HG03354 (cell line): ENCODE measurements around the gene EEFSEC.

Experiments
- ATAC-seq: cut with Tn5 transposase; IDR thresholded peaks from one replicate; pipeline ENCODE4 v1.9.1; 2021; ENCODE audit warnings: mild to moderate bottlenecking; ENCODE audit not compliant: unreplicated experiment, poor library complexity, severe bottlenecking

EEFSEC gene

DNA sequence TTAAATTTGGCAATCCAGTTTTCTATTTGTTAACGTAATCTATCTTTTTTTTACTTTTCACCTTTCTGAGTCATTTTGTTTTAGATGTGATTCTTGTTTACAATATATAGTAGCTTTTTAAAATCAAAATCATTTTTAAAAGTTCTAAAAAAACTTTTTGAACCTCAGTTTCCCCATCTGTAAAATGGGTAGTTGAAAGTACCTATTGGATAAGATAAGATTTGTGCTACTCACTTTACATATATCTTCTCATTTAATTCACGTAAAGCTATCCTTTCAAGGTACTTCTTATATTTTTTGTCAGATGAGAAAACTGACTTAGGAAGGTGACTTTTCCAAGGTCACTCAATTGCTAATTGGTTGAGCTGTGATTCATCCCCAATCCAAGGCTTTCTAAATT, 153.2 kb downstream of the EEFSEC start:
- ATAC-seq, result no peak

- ATAC-seq, result no peak
These were observed 153.8 kb downstream of the EEFSEC start for GRCh38 chr3:128307029-128307633.

GRCh38 chr3:128307781-128308469, 154.6 kb downstream of the EEFSEC start:
- no peak for ATAC-seq

DNA sequence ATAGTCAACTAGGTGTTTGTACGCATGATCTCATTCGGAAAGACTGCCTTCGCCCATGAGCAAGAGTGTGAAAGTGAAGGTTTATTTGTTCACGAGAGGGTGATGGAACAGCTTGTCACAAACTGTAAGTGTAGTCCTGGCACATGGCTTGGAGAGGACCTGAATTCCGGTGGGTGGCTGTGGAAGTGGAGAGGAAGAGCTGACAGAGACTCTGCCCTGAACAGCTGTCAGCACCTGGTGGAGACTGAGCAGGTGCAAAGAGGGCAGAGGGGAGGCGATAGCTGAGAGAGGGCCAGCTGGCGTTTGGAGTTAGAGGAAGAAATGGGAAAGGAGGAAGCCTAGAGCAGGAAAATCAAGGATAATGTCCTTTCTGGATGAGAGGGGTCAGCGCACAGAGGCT, 155.7 kb downstream of the EEFSEC start:
- no peak for ATAC-seq

DNA sequence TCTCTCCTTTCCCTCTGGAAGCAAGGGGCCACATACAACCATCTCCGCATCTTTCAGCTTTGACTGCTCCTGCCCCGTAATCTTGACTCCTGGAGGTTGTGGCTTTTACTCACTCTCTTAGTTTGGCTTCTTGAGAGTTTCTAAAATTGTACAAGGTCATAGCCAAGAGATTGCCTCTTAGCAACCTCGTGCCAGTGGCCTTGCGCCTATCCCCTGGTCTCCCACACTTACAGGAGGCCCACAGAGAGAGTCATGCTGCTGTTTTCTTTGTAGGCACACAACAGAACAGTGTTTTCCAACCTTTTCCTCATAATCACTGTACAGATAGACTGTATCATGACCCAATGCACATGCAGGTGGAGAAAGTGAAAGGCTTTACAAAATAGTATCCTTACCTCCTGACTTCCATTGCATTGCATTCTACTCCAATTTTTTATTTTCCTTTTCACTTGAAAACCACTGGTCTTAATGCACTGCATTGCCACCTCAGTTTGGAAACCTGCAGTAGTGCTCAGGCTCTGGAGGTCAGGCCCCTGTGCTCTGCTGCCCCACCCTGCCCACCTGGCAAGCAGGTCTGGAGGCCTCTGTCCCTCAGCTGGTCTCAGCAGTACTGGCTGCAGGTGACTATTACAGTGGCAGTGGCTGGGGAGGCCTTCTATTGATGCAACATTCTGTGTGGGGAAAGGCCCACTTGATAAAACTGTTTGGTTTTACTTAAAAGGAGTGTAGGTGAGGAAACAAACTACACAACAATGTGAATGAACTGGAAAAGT, 157.2 kb downstream of the EEFSEC start:
- no peak for ATAC-seq

- no peak for ATAC-seq
These were observed 158.2 kb downstream of the EEFSEC start for GRCh38 chr3:128311441-128311844.

GRCh38 chr3:128312271-128312670, 159.0 kb downstream of the EEFSEC start:
- no peak for ATAC-seq

- no peak for ATAC-seq
These were observed 159.9 kb downstream of the EEFSEC start for GRCh38 chr3:128313071-128313725.

DNA sequence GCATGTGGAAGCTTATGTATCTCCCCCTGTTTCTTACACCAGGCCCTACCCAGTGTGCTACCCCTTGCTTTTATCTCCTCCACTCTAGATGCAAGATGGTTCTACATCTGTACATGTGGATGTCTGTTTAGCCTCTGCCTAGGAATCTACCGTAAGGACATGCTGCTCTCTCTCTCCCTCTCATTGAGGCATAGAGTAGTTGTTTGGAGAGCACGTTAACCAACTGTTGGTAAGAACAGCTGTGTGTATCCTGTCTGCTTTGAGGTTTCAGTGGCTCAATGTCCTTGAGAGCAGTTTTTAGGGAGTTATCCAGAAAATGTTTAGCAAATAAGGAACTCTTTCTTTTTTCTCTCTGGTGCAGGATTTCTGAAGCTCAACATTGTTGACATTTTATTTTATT, 160.7 kb downstream of the EEFSEC start:
- ATAC-seq, result no peak

DNA sequence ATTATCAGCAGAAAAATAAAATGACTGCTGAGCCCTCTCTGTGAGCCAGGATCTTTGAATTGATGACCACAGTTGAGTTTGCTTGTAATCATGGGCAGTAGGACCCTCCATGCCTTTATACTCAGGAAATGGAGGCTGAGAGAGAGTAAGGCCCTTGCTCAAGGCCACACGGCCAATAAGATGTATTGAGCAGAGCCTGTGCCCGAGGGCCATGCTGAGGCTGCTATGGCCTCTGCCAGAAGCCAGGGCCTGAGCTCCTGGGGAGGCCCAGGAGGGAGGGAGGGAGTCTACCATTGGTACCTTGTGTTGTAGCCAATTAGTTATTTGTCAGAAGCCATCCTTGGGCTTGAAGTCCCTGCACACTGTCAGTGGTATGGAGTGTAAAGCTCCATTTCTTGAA, 162.0 kb downstream of the EEFSEC start:
- no peak for ATAC-seq

DNA sequence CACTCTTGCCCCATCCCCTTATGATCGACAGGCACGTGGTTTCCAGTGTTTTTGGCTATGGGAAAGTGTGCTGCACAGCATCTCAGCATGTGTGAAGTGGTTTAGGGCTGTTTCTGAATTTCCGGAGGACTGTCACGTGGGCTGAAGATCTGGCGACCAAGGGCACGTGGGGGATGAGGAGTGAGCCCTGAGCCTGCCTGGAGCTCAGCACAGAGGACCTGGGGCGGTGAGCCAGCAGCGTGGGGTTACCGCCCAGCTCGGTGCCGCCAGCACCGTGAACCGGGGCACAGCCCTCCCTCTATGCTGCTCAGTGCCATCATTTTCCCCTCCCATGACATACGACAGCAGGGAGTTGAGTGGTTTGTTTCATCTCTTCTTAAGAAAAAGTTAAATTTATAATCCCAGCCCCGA, 163.2 kb downstream of the EEFSEC start:
- no peak for ATAC-seq

DNA sequence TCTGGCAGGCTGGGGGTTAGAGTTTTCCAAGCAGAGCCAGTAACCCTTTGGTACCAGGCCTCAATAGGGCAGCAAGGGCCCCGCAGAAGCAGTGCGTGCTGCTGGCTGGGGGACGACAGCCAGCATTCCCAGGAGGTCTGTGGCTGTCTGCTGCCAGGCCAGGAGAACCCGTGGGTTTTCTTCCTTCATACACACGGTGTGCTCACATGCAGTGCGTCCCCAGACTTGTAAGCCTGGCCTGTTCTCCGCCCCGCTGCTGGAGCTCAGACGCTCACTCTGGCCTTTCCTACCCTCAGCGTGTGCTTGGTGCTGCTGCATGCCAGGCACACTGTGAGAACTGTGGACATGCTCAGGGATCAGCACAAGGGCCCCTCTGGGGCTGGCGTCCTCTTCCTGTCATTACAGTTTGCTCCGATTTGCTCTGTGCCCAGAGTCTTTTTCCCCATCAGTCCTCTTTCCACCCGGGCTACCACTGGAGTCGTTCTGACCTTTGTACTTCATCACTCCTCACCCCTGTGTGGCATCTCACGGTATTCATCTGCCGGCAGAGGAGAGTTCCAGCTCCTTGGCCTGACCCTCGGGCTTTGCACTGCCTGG, 163.9 kb downstream of the EEFSEC start:
- ATAC-seq, result no peak

DNA sequence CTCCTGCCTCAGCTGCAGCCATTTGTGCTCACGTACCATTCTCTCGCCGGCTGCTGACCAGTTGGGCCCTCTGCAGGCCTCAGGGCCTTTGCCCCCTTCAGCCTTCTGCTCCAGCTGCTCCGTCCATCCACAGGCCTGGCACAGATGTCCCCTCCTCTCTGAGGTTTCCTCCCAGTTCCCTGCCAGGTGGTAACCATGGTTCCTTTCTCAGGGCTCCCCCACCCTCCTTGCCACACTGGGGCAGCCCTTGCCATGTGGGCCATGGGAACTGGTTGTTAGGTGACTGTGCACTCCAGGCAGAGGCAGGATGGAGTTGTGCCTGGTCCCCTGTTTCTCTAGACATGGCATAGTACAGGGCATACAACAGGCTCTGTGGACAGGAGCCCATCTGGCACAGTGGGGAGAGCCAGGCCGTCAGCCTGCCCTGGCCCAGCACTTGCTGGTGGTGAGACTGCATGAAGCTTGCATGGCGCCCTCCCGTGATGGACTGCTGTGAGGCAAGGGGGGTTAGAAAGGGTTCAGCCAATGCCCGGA, 164.5 kb downstream of the EEFSEC start:
- no peak for ATAC-seq

- no peak for ATAC-seq
These were observed 165.1 kb downstream of the EEFSEC start for GRCh38 chr3:128318275-128318941.

DNA sequence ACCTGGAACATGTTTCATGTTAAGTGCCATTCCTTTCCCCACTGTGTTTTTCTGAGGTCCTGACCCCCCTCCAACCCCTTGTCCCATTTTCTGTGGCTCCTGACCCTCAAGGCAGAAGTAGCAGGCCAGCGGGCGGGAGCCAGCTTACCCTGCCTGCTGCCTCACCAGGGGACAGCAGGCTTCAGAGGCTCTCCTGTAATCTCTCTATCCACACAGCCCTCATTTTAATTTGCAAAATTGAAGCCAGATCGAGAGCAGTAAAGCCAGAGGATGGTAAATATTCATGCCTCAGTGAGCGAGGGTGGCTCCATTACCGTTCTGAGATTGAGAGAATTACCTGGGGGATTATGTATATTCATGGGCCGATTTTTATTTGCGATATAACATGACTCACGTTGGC, 165.8 kb downstream of the EEFSEC start:
- no peak for ATAC-seq

GRCh38 chr3:128319741-128320141, 166.5 kb downstream of the EEFSEC start:
- ATAC-seq, result no peak

DNA sequence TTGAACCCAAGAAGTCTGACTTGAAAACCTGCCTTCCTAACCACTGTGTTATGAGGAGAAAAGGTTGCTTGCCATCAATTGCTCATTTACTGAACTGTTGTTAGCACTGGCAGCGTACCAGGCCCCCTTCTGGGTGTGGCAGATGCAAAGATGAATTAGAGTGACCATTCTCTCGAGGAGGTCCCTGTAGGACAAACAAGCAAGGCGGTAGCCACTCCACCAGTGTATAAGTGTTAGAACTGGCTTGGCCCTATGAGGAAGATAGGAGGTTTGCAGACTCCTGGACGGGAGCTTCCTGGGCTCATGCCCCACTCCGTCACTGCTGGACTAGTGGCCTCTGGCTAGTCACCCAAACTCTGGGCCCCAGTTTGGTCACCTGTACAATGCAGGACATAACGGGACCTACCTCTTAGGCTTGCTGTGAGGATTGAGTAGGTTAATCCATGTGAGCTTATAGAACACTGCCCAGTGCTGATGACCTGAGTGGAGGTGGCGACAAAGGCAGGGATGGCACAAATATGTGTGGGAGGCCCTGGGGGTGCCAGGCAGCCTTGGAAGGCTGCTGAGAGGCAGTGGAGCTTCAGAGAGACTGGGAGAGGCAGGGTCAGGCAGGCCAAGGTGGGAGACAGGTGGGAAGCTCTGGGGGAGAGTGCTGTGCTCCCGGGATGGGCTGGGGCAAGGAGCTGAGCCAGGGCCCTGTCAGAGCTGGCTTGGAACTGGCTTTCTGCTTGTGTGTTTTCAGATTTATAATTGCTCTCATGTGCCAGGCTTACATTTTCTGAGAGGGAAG, 167.5 kb downstream of the EEFSEC start:
- ATAC-seq, result no peak

DNA sequence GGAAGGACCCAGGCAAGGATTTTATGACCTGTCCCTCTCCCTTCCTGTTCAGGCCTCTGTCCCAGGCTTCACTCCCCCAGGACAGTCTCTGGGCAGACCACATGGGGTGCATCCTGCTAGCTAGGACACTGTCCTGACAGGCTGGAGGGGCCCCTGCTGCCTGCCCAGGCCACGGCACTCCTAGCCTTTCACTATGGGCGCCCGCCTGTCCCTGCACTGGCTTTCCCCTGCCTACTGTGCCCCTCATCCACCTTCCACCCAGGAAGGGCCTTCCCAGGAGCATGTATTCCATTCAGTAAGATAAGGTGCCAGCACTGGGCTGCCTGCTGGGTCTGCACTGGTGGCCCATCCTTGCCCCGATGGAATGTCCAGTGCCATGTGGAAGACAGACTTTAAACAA, 168.1 kb downstream of the EEFSEC start:
- no peak for ATAC-seq
